Left cardiac atrium (tissue), 4 donors: Measurements from ENCODE around the gene NECAP2. TPM values are rescaled to one million over a fixed set of nuclear protein-coding genes. Genes with fewer than 3 reads are reported as not detected.
"Not testable (repeated sequence)": the region's sequence is repeated elsewhere in the genome, so short reads cannot be mapped to it uniquely, and the experiment has no call there.

ENCODE experiments used
- ATAC-seq, 2 donors: fragments of 200-7000 bp; cut with Tn5 transposase; one replicate each; pipeline ENCODE4 v1.9.1; 2020; ENCODE audit warnings: mild to moderate bottlenecking in 2 of 2, moderate library complexity in 2 of 2
- DNase-seq: peaks from one replicate; pipeline ENCODE4 v3.0.0-alpha.2; 2020
- intact Hi-C, 2 donors: fragments of 100-400 bp; cut with DNase I; formaldehyde crosslinking; loops; one replicate each; pipeline versions ENCODE4 v1.14.1 to v1.15.1; 2022 to 2023
- total RNA-seq, 2 donors: library from RNA; stranded (reverse); fragmentation: NEBNext Ultra II Directional; extraction: Animal tissue kit (Norgen Biotek cat#: 25700); gene quantifications; one replicate each; pipeline ENCODE4 v1.2.1, GENCODE V29; 2021
- donor health status: DM: no; HTN: yes; CAD: no.
- donor health status: DM: no; HTN: yes; CAD: no; lungs with severe emphysema.
- donor health status: DM: yes; HTN: yes; CAD: no.
- donor health status: Dilated cardiomyopathy.

NECAP2 gene
- total RNA-seq, 2 donors from 2014 or later: 21.8 to 23.7 TPM

GRCh38 chr1:16487011-16487410, 46.5 kb downstream of the NECAP2 start:
- DNase-seq, ATAC-seq, intact Hi-C loops: not testable (repeated sequence)

DNA sequence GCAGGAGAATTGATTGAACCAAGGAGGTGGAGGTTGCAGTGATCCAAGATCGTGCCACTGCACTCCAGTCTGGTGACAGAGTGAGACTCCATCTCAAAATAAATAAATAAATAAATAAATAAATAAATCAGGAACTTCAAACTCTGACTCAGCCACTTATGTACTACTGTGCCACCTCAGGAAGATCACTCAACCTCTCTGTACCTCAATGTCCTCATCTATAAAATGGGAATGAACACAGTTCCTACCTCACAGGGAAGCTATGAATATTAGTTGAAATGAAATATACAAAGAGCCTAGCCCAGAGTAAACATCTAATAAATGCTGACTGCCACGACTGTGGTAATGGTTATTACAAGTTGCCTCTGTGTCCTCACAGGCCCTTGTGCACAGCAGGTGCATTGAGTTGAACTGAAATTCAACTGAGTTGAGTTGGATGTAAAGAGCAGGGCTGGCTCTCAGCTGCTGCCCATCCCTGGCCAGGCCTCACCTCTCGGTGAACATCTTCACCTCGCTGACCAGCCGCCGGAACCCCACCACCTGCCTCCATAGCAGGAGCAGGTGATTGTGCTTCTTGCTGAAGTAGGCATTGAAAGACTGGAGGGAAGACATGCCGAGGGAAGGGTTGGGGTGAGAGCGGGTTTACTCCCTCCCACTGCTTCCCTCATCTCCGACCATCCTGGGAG, 48.8 kb downstream of the NECAP2 start:
- intact Hi-C loops, DNase-seq, ATAC-seq: not testable (repeated sequence)

DNA sequence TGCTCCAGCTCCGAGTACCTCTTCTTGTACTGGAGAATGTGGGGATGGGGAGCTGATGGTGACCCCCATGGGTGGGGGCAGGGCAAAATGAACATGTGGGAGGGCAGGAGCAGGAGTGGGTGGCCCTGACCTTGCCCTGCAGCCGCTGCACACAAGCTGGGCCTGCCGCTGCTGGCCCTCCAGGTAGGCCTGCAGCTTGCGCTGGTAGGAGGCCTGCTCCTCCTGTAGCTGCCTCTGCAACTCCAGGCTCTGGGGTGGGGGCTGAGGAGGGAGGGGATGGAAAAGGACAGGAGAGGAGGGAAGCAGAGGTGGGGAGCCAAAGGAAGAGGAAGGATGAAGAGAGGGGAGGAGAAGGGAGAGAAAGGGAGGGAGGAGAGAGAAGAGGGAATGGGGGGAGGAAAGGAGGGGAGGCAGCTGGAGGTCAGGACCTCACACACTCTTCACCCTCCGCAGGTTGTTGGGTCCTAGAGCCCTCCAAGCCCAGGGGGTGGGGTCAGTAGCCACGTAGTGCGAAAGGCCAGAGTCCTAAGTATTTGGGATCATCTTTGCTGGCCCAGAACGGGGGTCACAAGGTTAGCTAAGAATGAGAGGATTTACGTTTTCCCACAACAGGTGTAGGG, 50.6 kb downstream of the NECAP2 start:
- DNase-seq: no peak
- ATAC-seq: no peak
- intact Hi-C loops: no loop called here

GRCh38 chr1:16492937-16493336, 52.4 kb downstream of the NECAP2 start:
- intact Hi-C loops, DNase-seq, ATAC-seq: not testable (repeated sequence)

DNA sequence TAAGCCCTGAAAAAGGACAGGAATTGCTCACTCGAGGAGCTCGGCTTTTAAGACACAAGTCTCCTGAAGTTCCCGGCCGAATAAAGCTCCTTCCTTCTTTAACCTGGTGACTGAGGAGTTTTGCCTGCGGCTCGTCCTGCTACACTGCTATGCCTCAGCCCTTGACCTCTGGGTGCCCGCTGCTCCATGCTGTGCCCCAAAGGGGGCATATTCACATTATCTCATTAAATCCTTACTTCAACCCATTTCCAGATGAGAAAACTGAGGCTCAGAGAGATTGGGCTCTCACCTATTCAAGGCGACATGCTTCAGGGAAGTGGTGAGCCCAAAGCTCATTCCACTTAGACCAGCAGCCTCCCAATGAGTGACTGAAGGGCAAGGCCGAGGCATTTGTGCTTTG, 53.2 kb downstream of the NECAP2 start:
- DNase-seq, ATAC-seq, intact Hi-C loops: not testable (repeated sequence)

DNA sequence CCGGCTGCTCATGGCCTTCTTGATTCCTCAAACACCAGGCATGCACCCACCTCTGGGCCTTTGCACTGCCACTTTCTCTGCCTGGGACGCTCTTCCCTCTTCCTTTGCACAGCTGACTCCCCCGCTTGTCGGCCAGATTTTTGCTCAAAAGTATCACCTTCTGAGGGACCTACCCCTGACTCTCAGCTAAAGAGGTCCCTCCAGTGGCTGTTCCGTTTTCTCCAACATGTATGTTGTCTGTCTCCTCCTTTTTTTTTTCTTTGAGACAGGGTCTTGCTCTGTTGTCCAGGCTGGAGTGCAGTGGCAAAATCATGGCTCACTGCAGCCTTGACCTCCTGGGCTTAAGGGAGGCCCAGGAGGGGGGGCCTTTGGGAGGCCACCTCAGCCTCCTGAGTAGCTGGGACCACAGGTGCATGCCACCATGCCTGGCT, 57.0 kb downstream of the NECAP2 start:
- intact Hi-C loops, ATAC-seq, DNase-seq: not testable (repeated sequence)

DNA sequence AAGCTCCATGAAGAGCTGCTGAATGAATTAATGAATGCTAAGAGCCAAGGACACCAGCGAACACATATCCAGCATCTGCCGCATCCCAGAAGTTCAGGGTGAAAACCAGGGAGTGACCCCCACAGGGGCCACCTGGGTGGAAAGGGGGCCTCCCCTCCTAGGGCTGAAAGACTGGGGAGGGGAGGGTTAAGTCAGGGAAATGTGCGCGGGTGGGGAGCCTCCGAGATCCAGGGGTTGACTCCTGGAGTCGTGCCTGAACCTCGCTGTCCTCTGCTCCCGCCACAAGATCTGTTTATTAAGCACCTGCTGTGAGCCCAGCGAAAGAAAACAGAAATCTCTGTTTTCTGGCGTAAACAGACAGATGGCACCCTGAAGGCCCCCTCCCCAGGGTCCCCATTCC, 57.5 kb downstream of the NECAP2 start:
- ATAC-seq, DNase-seq, intact Hi-C loops: not testable (repeated sequence)

DNA sequence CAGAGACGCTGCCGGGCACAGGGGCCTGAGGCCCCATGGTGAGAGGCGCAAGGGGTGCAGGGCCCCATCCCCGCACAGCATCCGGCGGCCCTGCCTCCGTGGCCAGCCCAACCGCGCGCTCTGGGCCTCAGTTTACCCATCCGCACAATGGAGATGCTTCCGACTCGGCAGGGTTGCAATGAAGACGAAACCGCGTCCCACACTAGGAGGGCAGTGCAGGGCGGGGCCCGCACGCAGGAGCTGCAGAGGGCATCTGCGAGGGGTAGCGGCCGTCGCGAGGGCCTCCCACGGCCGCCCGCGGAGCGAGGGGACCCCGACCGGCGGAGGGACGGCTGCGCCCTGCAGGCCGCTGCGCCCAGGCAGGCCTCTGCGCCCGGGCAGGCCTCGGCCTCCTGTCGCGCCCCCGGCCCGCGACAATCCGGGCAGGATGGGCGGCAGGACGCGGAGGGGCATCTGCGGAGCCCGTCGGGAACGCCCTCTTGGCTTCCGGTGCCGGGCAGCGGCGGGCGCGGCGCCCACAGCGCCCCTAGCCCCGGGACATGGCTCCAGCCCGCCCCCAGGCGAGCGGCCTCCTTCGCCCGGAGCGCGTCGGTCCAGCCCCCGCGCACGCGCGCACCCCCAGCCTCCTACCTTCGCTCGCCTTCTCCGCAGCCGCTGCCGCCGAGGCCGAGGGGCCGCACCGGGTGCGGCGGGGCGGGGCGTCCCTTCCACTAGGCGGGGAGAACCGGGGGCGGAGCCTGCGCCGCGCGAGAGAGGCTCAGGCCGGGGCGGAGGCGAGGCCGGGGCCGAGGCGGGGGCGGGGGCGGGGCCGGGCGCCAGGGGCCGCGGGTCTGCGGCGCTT, 58.3 kb downstream of the NECAP2 start:
- DNase-seq (peak; percentile 93), ATAC-seq (peak; percentile 96 to 97)
- intact Hi-C loops: no loop called here

DNA sequence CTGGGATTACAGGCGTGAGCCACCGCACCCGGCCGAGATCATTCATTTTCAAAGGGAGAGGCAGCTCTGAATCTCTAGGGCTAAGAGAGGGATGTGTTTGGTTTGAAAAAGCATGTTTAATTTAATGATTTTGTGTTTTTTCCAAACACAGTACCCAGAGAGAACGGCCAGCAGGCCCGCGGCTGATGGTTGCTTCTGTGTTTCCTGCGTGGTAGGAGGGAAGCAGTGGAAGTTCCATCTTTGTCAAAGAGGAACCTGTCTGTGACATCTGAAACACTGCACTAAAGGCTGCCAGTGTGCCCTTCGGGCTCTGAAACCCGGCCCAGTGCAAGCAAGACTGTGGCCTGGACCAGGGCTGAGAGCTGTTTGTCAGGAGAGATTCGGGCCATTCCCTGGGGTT, 59.9 kb downstream of the NECAP2 start:
- intact Hi-C loops, ATAC-seq, DNase-seq: not testable (repeated sequence)

GRCh38 chr1:16500975-16501374, 60.5 kb downstream of the NECAP2 start:
- ATAC-seq: not testable (repeated sequence)

DNA sequence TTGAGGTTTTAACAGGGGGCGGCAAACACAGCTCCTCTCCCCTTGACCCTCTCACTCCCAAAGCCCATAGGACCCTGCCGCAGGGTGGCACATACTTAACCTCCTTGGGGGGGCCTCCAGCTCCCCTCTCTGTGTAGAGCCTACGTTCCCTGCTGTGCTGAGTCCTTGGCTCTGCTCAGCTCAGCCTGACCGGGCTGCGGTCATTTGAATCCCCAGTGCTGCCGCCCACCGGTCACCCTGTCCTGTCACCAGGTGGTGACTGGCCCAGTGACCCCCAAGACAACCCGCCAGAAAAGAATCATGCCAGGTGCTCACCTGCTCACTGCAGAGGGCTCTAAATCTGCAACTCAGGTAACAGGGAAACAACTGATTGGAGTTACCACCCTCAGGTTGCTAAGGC, 60.9 kb downstream of the NECAP2 start:
- DNase-seq, intact Hi-C loops, ATAC-seq: not testable (repeated sequence)

More at GRCh38 chr1:16500975-16501374, 60.5 kb downstream of the NECAP2 start:
- DNase-seq, intact Hi-C loops: not testable (repeated sequence)

DNA sequence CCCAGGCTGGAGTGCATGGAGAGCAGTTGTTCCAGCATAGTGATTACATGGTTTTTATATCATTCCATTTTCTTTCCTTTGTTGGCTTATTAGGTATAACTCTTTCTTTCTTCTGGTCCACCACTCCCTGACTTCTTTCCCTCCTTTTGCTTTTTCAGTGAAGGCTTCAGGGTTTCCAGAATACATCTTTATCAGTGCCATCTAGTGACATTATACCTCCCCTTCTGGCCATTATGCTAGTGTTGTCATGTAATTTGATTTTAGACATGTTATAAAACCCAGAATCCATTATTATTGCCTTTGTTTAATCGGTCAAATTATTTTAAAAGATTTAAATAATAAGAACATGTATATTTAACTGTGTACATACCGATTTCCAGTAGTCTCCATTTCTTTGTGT, 63.0 kb downstream of the NECAP2 start:
- no peak for DNase-seq
- no peak for ATAC-seq
- intact Hi-C loops: no loop called here

- DNase-seq, ATAC-seq, intact Hi-C loops: not testable (repeated sequence)
Observed at GRCh38 chr1:16505870-16506269, 65.3 kb downstream of the NECAP2 start.

DNA sequence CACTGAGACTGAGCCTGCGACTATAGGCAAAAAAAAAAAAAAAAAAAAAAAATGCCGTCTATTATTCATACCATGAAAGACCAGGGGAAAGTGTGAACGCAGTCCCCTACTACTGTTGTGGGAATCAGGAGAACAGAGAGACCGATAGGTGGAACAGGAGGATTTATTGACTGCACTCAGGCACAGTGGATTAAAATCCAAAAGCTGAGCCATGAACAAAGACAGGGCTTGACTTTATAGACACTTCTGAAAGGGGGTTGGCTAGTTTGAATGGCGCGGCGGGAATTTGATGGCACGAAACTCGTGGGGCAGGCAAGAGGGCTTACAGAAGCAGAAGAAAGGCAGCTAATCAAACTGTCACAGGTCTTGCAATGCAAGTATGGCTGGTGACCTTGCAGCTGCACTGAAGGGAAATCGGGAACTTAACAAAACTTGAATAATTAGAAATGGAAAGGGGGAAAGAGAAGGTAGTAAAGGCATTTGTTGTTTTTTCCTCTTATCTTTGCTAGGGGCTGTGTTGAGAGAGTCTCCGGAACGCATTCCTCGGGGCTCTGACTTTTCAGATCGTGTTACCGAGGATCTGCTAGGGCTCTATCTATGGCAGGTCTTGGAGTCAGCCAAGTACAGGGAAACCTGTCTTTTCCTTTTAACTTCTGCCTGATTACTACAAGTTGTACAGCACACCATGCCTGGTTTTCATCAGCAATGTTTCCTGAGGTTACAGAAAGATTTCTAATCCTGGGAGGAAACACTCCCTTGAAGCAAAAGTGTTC, 66.0 kb downstream of the NECAP2 start:
- DNase-seq, ATAC-seq, intact Hi-C loops: not testable (repeated sequence)

GRCh38 chr1:16508861-16509445, 68.4 kb downstream of the NECAP2 start:
- ATAC-seq, DNase-seq, intact Hi-C loops: not testable (repeated sequence)
